Spleen (tissue), 11 donors: Measurements from ENCODE around the gene SIM1. TPM values are rescaled to one million over a fixed set of nuclear protein-coding genes. Genes with fewer than 3 reads are reported as not detected.

Experiments
- DNase-seq: peaks from one replicate; pipeline ENCODE4 v3.0.0-alpha.2; 2020
- H3K27ac ChIP-seq, 8 donors: fragments of 200-600 bp; sonication (generic) in 7 of 8; 1 replicate in 4 of 8; 2 replicates in 4 of 8; pipeline versions ENCODE4 v1.5.0 to v1.8.0; 2016 to 2021; ENCODE audit warnings: inconsistent platforms in 4 of 8, mild to moderate bottlenecking in 4 of 8, moderate library complexity in 1 of 8
- H3K27me3 ChIP-seq, 7 donors: fragments of 200-600 bp; sonication (generic) in 6 of 7; replicated peaks in 1 of 7; 1 replicate in 4 of 7; 2 replicates in 3 of 7; pipeline versions ENCODE4 v1.5.0 to v1.8.0; 2016 to 2021; ENCODE audit warnings: inconsistent platforms in 3 of 7, mild to moderate bottlenecking in 1 of 7
- H3K36me3 ChIP-seq, 6 donors: fragments of 200-600 bp; sonication (generic) in 5 of 6; 1 replicate in 4 of 6; 2 replicates in 2 of 6; pipeline versions ENCODE4 v1.5.0 to v1.8.0; 2016 to 2021; ENCODE audit warnings: inconsistent platforms in 2 of 6
- H3K4me1 ChIP-seq, 6 donors: fragments of 200-600 bp; sonication (generic) in 5 of 6; 1 replicate in 3 of 6; 2 replicates in 3 of 6; pipeline versions ENCODE4 v1.5.0 to v1.8.0; 2016 to 2021; ENCODE audit warnings: inconsistent platforms in 3 of 6
- H3K4me3 ChIP-seq, 8 donors: fragments of 200-600 bp; sonication (generic) in 7 of 8; 1 replicate in 4 of 8; 2 replicates in 4 of 8; pipeline versions ENCODE4 v1.5.0 to v1.8.0; 2016 to 2021; ENCODE audit warnings: inconsistent platforms in 4 of 8, mild to moderate bottlenecking in 4 of 8, moderate library complexity in 2 of 8
- H3K9me3 ChIP-seq, 8 donors: fragments of 200-600 bp; sonication (generic) in 7 of 8; 1 replicate in 4 of 8; 2 replicates in 4 of 8; pipeline versions ENCODE4 v1.5.0 to v1.8.0; 2016 to 2021; ENCODE audit warnings: inconsistent platforms in 4 of 8
- CTCF ChIP-seq, 11 experiments: fragments of 200-600 bp in 7 of 11; fragments of 450-650 bp in 4 of 11; sonication (generic) in 4 of 11; IDR thresholded peaks in 8 of 11; conservative IDR thresholded peaks in 3 of 11; 1 replicate in 7 of 11; 2 replicates in 4 of 11; pipeline versions ENCODE4 v1.4.0 to v1.8.0; 2016 to 2021; ENCODE audit warnings: antibody characterized with exemption in 11 of 11, inconsistent platforms in 4 of 11, mild to moderate bottlenecking in 1 of 11
- POLR2A ChIP-seq, 3 donors: fragments of 450-650 bp; IDR thresholded peaks; one replicate each; pipeline ENCODE4 v1.5.1; 2017; ENCODE audit warnings: antibody characterized with exemption in 3 of 3, mild to moderate bottlenecking in 1 of 3
- POLR2AphosphoS5 ChIP-seq, 3 donors: sonication (generic); formaldehyde crosslinking; IDR thresholded peaks; one replicate each; pipeline ENCODE4 v1.5.1; 2017; ENCODE audit warnings: antibody characterized with exemption in 3 of 3
- WGBS, 5 donors: extraction: QIAGEN DNeasy Blood & Tissue Kit in 3 of 5; methylation state at CpG; one replicate each; pipeline versions ENCODE4 v1.1.5 to v1.1.7; 2013 to 2018; 5-methylcytosine and 5-hydroxymethylcytosine counted together
- intact Hi-C: fragments of 100-400 bp; cut with DNase I; formaldehyde crosslinking; loops from one replicate; pipeline ENCODE4 v1.15.0; 2023; ENCODE audit warnings: low total_unique reads
- polyA plus RNA-seq, 3 donors: library from polyadenylated mRNA; stranded (reverse); fragments of 200-250 nt; gene quantifications; one replicate each; pipeline ENCODE4 v1.2.1, GENCODE V29; 2013
- total RNA-seq, 7 donors: library from RNA; depleted of rRNA in 3 of 7; stranded (reverse); fragments of >200 nt in 3 of 7; fragmentation: NEBNext Ultra II Directional in 4 of 7; extraction: Animal tissue kit (Norgen Biotek cat#: 25700) in 4 of 7; gene quantifications; one replicate each; pipeline versions ENCODE4 v1.1.0 to v1.2.1, GENCODE V29; 2016 to 2021
- donor health status: healthy with polysubstance abuse.
- donor health status: DM: no; HTN: no; CAD: no; lungs with moderate emphysema.
- donor health status: DM: no; HTN: no; CAD: no.
- donor health status: Bipolar disorder and iron deficiency.
- donor health status: healthy.
- donor health status: DM: no; HTN: no; CAD: no.
- donor health status: DM: yes; HTN: yes; CAD: no.

Gene SIM1
- total and polyA plus RNA-seq, 10 donors = not detected

GRCh38 chr6:100376103-100376502 is 88.6 kb downstream of the SIM1 start:
- WGBS, 5 donors = 22 to 29% (median 28%) methylated on average over 3 of the region's 3 CpGs
- Histone ChIP-seq H3K27me3 (peaks cover 0 to 7% (median 0%) of the 10 kb centered on the region in 7 donors), H3K4me3 (no peak overlapping the region), H3K36me3 (no peaks in the 10 kb centered on the region), H3K4me1 (no peaks in the 10 kb centered on the region), H3K27ac (no peak overlapping the region), H3K9me3 (no peaks in the 10 kb centered on the region)
- TF ChIP-seq POLR2AphosphoS5 (IDR thresholded peaks at IDR 0.05) (no peak), CTCF (IDR thresholded peaks at IDR 0.05 in 8 of 11, conservative IDR thresholded peaks at IDR 0.05 in 3 of 11) (no peak), POLR2A (IDR thresholded peaks at IDR 0.05) (no peak)
- intact Hi-C loops = no loop called here
- DNase-seq = no peak

- DNase-seq = no peak
- Histone ChIP-seq H3K27ac (no peak overlapping the region), H3K9me3 (no peaks in the 10 kb centered on the region), H3K27me3 (peaks cover 0 to 7% (median 0%) of the 10 kb centered on the region in 7 donors), H3K36me3 (no peaks in the 10 kb centered on the region), H3K4me1 (no peaks in the 10 kb centered on the region), H3K4me3 (no peak overlapping the region)
- intact Hi-C loops = no loop called here
- WGBS, 5 donors = 54 to 68% (median 62%) methylated on average over 11 of the region's 11 CpGs
- TF ChIP-seq POLR2A (IDR thresholded peaks at IDR 0.05) (no peak), CTCF (IDR thresholded peaks at IDR 0.05 in 8 of 11, conservative IDR thresholded peaks at IDR 0.05 in 3 of 11) (no peak), POLR2AphosphoS5 (IDR thresholded peaks at IDR 0.05) (no peak)
Observed at GRCh38 chr6:100372326-100373091, 92.2 kb downstream of the SIM1 start.

- no peak overlapping the region for H3K27ac ChIP-seq
- H3K27me3 ChIP-seq = peaks cover 0 to 7% (median 0%) of the 10 kb centered on the region in 7 donors
- 87 to 96% (median 92%) methylated on average over 4 of the region's 4 CpGs for WGBS, 5 donors
- H3K4me1 ChIP-seq = no peaks in the 10 kb centered on the region
- no peak for DNase-seq
- H3K4me3 ChIP-seq = no peak overlapping the region
- no peaks in the 10 kb centered on the region for H3K9me3 ChIP-seq
- no peaks in the 10 kb centered on the region for H3K36me3 ChIP-seq
- TF ChIP-seq POLR2A (IDR thresholded peaks at IDR 0.05) = no peak
- no peak for TF ChIP-seq POLR2AphosphoS5 (IDR thresholded peaks at IDR 0.05)
- no peak for TF ChIP-seq CTCF (IDR thresholded peaks at IDR 0.05 in 8 of 11, conservative IDR thresholded peaks at IDR 0.05 in 3 of 11)
- intact Hi-C loops = no loop called here
Observed at GRCh38 chr6:100371591-100371990, 93.1 kb downstream of the SIM1 start.

GRCh38 chr6:100370265-100370664 is 94.5 kb downstream of the SIM1 start:
- Histone ChIP-seq H3K27me3 (peaks cover 0 to 7% (median 0%) of the 10 kb centered on the region in 7 donors), H3K4me1 (no peaks in the 10 kb centered on the region), H3K9me3 (no peaks in the 10 kb centered on the region), H3K4me3 (no peak overlapping the region), H3K36me3 (no peaks in the 10 kb centered on the region), H3K27ac (no peak overlapping the region)
- intact Hi-C loops = no loop called here
- no peak for DNase-seq
- no peak for TF ChIP-seq CTCF (IDR thresholded peaks at IDR 0.05 in 8 of 11, conservative IDR thresholded peaks at IDR 0.05 in 3 of 11)
- no peak for TF ChIP-seq POLR2A (IDR thresholded peaks at IDR 0.05)
- no peak for TF ChIP-seq POLR2AphosphoS5 (IDR thresholded peaks at IDR 0.05)
- 63 to 81% (median 73%) methylated on average over 1 of the region's 1 CpG for WGBS, 5 donors
